Endothelial cell (in vitro differentiated cells): Measurements from ENCODE around the gene SOX13. TPM values are rescaled to one million over a fixed set of nuclear protein-coding genes. Genes with fewer than 3 reads are reported as not detected.
"Not testable (repeated sequence)": the region's sequence is repeated elsewhere in the genome, so short reads cannot be mapped to it uniquely, and the experiment has no call there.

Source experiments
- DNase-seq: peaks from one replicate; pipeline ENCODE4 v3.0.0; 2021; ENCODE audit warnings: low spot score
- H3K27ac Mint-ChIP-seq: one replicate; pipeline ENCODE4 v1.8.0; 2021; ENCODE audit warnings: mixed read lengths, inconsistent platforms; ENCODE audit not compliant: unreplicated experiment
- H3K27me3 Mint-ChIP-seq: one replicate; pipeline ENCODE4 v1.8.0; 2021; ENCODE audit warnings: mild to moderate bottlenecking, moderate library complexity, mixed read lengths, inconsistent platforms; ENCODE audit not compliant: unreplicated experiment
- H3K36me3 Mint-ChIP-seq: one replicate; pipeline ENCODE4 v1.8.0; 2021; ENCODE audit warnings: mild to moderate bottlenecking, low read depth, mixed read lengths, inconsistent platforms; ENCODE audit not compliant: unreplicated experiment
- H3K4me1 Mint-ChIP-seq: one replicate; pipeline ENCODE4 v1.8.0; 2021; ENCODE audit warnings: mild to moderate bottlenecking, mixed read lengths, inconsistent platforms; ENCODE audit not compliant: unreplicated experiment
- H3K4me3 Mint-ChIP-seq: one replicate; pipeline ENCODE4 v1.8.0; 2021; ENCODE audit warnings: mild to moderate bottlenecking, mixed read lengths, inconsistent platforms; ENCODE audit not compliant: unreplicated experiment
- H3K9me3 Mint-ChIP-seq: one replicate; pipeline ENCODE4 v1.8.0; 2021; ENCODE audit warnings: mixed read lengths, inconsistent platforms; ENCODE audit not compliant: unreplicated experiment
- total RNA-seq: library from RNA; stranded (reverse); fragmentation: NEBNext Ultra II Directional; extraction: Animal tissue kit (Norgen Biotek cat#: 25700); gene quantifications from one replicate; pipeline ENCODE4 v1.2.1, GENCODE V29; 2021; ENCODE audit not compliant: unreplicated experiment
- TF ChIP-seq, protein P1 (sequence below): fragments of 200-600 bp; sonication (generic); IDR thresholded peaks from one replicate; pipeline ENCODE4 v1.5.0; 2021; ENCODE audit warnings: antibody characterized with exemption; ENCODE audit not compliant: unreplicated experiment

SOX13 gene
- total RNA-seq, 1 donor from 2014 or later = 107 TPM

DNA sequence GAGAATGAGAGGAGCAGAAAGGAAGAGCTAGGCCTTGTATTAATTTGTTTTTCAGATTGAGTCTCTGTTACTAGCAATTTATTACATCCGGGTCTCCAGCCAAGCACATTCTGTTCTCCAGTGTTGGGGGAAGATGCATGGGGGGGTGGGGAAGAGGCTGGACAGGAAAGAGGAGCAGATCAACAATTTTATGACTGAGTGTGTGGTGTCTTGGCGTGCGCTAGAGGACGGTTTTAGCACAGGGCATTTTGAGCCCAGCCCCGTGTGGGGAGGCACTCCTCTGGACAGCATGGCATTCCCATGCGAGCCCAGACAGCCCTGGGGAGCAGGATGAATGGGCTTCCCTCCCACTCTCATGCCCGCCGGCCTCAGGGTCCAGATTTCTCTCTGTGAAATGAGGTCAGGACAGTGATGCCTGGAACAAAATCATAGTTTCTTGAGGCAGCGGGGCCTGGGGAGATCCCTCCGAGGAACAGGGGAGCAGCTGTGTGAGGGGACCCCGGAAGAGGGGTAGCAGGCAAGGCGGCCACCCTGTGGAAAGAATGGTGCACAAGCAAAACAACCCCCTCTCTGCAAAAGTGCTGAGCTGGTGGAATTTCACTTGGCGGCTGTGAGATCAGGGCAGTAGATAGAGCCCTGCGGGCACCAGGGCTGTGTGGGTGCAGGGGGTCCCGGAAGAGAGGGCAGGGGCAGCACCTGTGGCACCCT lies 16.3 kb downstream of the SOX13 start:
- Mint-ChIP-seq H3K9me3 (no peaks in the 10 kb centered on the region), H3K4me1 (peaks cover 37% of the 10 kb centered on the region), H3K36me3 (no peaks in the 10 kb centered on the region), H3K27me3 (peaks cover 2% of the 10 kb centered on the region), H3K27ac (peak overlapping the region; percentile 24), H3K4me3 (peak overlapping the region; percentile 1)
- TF ChIP-seq, protein P1, sequence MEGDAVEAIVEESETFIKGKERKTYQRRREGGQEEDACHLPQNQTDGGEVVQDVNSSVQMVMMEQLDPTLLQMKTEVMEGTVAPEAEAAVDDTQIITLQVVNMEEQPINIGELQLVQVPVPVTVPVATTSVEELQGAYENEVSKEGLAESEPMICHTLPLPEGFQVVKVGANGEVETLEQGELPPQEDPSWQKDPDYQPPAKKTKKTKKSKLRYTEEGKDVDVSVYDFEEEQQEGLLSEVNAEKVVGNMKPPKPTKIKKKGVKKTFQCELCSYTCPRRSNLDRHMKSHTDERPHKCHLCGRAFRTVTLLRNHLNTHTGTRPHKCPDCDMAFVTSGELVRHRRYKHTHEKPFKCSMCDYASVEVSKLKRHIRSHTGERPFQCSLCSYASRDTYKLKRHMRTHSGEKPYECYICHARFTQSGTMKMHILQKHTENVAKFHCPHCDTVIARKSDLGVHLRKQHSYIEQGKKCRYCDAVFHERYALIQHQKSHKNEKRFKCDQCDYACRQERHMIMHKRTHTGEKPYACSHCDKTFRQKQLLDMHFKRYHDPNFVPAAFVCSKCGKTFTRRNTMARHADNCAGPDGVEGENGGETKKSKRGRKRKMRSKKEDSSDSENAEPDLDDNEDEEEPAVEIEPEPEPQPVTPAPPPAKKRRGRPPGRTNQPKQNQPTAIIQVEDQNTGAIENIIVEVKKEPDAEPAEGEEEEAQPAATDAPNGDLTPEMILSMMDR = no peak
- no peak for DNase-seq

DNA sequence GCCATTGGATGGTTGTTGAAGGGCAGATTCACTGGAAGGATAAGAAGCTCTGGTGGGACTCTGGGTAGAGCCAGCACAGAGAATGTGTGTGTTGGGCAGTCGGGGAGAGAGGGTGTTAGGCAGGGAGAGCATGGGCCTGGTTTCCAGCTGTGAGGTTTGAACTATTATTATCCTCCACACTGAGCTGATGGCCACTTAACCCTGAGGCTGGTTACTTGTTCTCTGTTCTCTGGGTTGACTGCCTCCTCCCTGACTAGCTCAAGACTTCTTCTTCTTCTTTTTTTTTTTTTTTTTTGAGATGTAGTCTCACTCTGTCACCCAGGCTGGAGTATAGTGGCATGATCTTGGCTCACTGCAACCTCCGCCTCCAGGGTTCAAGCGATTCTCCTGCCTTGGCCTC lies 17.2 kb downstream of the SOX13 start:
- not testable (repeated sequence) for H3K27ac Mint-ChIP-seq, H3K36me3 Mint-ChIP-seq, DNase-seq, H3K27me3 Mint-ChIP-seq, H3K9me3 Mint-ChIP-seq, H3K4me3 Mint-ChIP-seq
- H3K4me1 Mint-ChIP-seq = peaks cover 45% of the 10 kb centered on the region

DNA sequence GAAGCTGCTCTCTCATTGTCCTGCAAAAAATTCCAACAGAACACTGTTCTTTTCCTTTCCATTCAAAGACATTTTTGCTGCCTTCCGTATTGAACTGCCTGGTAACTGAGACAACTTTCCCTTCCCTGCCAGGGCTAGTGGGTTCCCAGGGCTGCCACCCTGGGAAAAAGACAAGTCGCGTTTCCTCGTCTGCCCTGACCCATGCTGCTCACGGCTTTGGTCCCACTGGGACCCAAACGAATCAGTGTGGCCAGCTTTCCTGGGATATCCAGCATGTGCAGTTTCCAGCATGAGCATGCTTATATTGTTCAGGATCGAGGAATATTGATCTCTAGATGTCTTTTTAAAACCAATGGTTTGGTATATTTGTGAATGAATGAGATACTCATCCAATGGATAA lies 18.2 kb downstream of the SOX13 start:
- Mint-ChIP-seq H3K36me3 (no peaks in the 10 kb centered on the region), H3K4me3 (no peak overlapping the region), H3K9me3 (no peaks in the 10 kb centered on the region), H3K27ac (no peak overlapping the region), H3K4me1 (peaks cover 45% of the 10 kb centered on the region), H3K27me3 (peaks cover 2% of the 10 kb centered on the region)
- TF ChIP-seq, protein P1 = no peak
- no peak for DNase-seq

- no peak overlapping the region for H3K27ac Mint-ChIP-seq
- no peaks in the 10 kb centered on the region for H3K9me3 Mint-ChIP-seq
- H3K27me3 Mint-ChIP-seq = peaks cover 2% of the 10 kb centered on the region
- H3K4me1 Mint-ChIP-seq = peaks cover 45% of the 10 kb centered on the region
- peak overlapping the region; percentile 1 for H3K4me3 Mint-ChIP-seq
- no peak for DNase-seq
- no peaks in the 10 kb centered on the region for H3K36me3 Mint-ChIP-seq
- TF ChIP-seq, protein P1 = no peak
Measured at GRCh38 chr1:204091787-204092312, 18.9 kb downstream of the SOX13 start.

DNA sequence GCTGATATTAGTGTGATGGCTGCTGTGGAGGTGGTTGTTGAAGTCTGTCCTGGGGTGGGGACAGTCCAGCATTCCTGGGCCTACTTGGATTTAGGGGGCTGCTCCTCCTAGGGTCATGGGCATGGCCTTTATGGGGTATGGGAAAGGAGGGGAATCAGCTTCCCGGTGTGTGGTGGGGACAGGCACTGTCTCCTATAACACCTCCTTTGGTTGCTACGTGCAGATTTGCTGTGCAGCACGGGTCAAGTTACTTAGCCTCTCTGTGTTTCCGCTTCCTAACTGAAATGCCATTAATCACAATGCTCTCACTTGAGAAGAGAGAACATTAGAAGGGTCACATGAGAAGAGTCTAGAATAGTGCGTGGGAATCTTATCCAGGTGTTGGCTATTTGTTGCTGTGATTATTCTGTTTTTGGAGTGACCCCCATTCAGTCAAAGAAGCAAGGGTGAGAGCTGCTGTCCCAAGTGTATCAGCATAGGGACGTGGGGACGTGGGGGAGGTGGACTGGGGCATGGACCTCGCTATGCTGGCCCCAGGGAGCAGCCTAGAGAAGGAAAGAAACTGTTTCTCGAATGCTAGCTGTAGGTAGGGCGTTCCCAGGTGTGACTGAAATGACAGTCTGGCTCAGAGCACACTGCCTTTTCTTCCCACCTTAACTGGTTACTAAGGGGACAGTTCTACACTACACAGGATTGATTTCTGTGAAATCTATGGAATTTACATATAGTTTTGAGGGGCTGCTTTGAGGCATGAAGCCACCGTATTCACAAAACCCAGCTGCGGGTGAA lies 19.9 kb downstream of the SOX13 start:
- H3K4me1 Mint-ChIP-seq = peaks cover 44% of the 10 kb centered on the region
- peaks cover 2% of the 10 kb centered on the region for H3K27me3 Mint-ChIP-seq
- H3K27ac Mint-ChIP-seq = no peak overlapping the region
- no peak overlapping the region for H3K4me3 Mint-ChIP-seq
- no peaks in the 10 kb centered on the region for H3K36me3 Mint-ChIP-seq
- TF ChIP-seq, protein P1 = no peak
- H3K9me3 Mint-ChIP-seq = no peaks in the 10 kb centered on the region
- no peak for DNase-seq
